ENCODE results near the gene CYP3A5.
"Not testable (repeated sequence)": the region's sequence is repeated elsewhere in the genome, so short reads cannot be mapped to it uniquely, and the experiment has no call there.

CYP3A5 gene

DNA sequence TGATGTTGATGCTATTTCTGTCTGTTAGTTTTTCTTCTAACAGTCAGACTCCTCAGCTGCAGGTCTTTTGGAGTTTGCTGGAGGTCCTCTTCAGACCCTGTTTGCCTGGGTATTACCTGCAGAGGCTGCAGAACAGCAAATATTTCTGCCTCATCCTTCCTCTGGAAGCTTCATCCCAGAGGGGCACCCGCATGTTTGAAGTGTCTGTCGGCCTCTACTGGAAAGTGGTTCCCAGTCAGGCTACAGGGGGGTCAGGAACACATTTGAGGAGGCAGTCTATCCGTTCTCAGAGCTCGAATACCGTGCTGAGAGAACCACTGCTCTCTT is 13.3 kb upstream of the CYP3A5 start:
- no peak for TF ChIP-seq ZFX (IDR thresholded peaks at IDR 0.05; ENCODE audit: borderline replicate concordance)

GRCh38 chr7:99692563-99692962 is 12.8 kb upstream of the CYP3A5 start:
- not testable (repeated sequence) for H3K27ac ChIP-seq

More for the DNA sequence above, 13.3 kb upstream of the CYP3A5 start:
- H3K27ac ChIP-seq: no peak overlapping the region

GRCh38 chr7:99691658-99692057 is 11.9 kb upstream of the CYP3A5 start:
- not testable (repeated sequence) for H3K27ac ChIP-seq

DNA sequence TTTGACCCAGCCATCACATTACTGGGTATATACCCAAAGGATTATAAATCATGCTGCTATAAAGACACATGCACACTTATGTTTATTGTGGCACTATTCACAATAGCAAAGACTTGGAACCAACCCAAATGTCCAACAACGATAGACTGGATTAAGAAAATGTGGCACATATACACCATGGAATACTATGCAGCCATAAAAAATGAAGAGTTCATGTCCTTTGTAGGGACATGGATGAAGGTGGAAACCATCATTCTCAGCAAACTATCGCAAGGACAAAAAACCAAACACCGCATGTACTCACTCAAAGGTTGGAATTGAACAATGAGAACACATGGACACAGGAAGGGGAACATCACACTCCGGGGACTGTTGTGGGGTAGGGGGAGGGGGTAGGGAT is 11.1 kb upstream of the CYP3A5 start:
- not testable (repeated sequence) for H3K27ac ChIP-seq

GRCh38 chr7:99685871-99686608 is 6.2 kb upstream of the CYP3A5 start:
- not testable (repeated sequence) for H3K27ac ChIP-seq

- TF ChIP-seq ZFX (IDR thresholded peaks at IDR 0.05; ENCODE audit: borderline replicate concordance): no peak
- TF ChIP-seq, protein P1, sequence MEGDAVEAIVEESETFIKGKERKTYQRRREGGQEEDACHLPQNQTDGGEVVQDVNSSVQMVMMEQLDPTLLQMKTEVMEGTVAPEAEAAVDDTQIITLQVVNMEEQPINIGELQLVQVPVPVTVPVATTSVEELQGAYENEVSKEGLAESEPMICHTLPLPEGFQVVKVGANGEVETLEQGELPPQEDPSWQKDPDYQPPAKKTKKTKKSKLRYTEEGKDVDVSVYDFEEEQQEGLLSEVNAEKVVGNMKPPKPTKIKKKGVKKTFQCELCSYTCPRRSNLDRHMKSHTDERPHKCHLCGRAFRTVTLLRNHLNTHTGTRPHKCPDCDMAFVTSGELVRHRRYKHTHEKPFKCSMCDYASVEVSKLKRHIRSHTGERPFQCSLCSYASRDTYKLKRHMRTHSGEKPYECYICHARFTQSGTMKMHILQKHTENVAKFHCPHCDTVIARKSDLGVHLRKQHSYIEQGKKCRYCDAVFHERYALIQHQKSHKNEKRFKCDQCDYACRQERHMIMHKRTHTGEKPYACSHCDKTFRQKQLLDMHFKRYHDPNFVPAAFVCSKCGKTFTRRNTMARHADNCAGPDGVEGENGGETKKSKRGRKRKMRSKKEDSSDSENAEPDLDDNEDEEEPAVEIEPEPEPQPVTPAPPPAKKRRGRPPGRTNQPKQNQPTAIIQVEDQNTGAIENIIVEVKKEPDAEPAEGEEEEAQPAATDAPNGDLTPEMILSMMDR (IDR thresholded peaks at IDR 0.05): no peak
- H3K27ac ChIP-seq: no peak overlapping the region
These were observed 5.4 kb upstream of the CYP3A5 start for GRCh38 chr7:99685129-99685758.

- H3K27ac ChIP-seq: no peak overlapping the region
- TF ChIP-seq ZFX (IDR thresholded peaks at IDR 0.05; ENCODE audit: borderline replicate concordance): no peak
- TF ChIP-seq, protein P1 (IDR thresholded peaks at IDR 0.05): no peak
These were observed 780 bp downstream of the CYP3A5 start for GRCh38 chr7:99679032-99679399.

DNA sequence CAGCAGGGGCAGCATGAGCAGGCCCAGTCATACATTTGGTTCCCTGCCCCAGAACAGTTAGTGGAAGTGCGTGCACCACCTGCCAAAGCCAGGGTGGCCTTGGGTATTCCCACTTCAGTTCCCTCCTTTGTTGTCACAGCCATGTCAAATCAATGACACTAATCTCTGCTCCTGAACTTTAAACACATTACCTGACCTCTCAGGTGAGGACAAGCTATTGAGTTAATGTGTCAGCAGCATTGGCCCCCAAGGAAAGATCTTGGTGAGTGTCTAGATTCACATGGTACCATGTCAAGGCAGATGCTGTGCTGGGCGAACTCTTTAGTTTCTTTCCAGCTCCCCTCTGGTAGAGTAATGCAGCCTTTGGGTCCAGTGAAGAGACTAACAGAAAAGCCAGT is 2.1 kb downstream of the CYP3A5 start:
- H3K27ac ChIP-seq: no peak overlapping the region
- TF ChIP-seq, protein P1 (IDR thresholded peaks at IDR 0.05): no peak
- no peak for TF ChIP-seq ZFX (IDR thresholded peaks at IDR 0.05; ENCODE audit: borderline replicate concordance)

GRCh38 chr7:99677013-99677647 is 2.7 kb downstream of the CYP3A5 start:
- no peak for TF ChIP-seq ZFX (IDR thresholded peaks at IDR 0.05; ENCODE audit: borderline replicate concordance)
- TF ChIP-seq, protein P1 (IDR thresholded peaks at IDR 0.05): no peak
- no peak overlapping the region for H3K27ac ChIP-seq

All from 22Rv1 (cell line).